GM20000 (cell line): Measurements from ENCODE around the gene CHD5.

Source experiments
- DNase-seq: peaks from one replicate; pipeline ENCODE4 v3.0.0; 2012; ENCODE audit warnings: low spot score
- CTCF ChIP-seq: IDR thresholded peaks from 2 replicates; pipeline ENCODE4 v1.5.1; 2012; ENCODE audit warnings: mild to moderate bottlenecking, control low read depth; ENCODE audit errors: extremely low read depth, missing control alignments

CHD5 gene

GRCh38 chr1:6207921-6208320 is 27.8 kb upstream of the CHD5 start:
- no peak for TF ChIP-seq CTCF
- DNase-seq = no peak

DNA sequence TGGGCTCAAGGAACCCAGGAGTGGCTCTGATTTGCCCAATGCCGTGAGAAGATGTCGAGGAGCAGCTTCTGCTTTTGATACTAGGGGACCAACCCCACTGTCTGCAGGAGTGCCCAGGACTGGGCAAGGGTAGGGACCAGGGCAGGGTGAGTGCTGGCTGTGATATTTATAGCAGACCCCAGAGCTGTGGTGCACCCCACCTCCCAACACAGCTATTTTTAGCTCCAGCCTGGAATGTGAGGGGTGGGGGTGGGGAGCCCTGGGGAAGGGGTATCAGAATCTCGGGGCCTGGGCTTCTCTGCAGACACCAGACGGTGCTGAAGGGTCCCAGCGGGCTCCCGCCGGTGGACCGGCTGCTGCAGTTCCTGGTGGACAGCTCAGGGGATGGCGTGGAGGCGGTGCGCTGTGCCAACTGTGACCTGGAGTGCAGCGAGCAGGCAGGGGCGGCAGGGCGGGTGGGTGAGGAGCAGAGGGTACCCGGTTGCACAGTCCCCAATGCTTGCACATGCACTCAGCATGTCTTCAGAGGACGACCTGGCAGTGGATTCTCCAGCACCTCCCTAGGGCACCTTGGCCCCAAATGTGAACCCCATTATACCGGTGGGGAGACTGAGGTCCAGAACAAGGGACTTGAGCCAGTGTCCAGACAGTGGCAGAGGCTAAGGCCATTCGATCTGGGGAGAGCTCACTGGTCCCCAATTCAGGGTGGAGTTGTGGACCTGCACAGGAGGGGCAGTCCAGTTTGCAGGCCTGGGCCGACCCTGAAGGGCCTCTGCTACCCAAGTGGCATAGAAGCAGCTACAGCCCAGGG is 27.2 kb upstream of the CHD5 start:
- no peak for DNase-seq
- TF ChIP-seq CTCF = no peak

GRCh38 chr1:6206520-6206855 is 26.4 kb upstream of the CHD5 start:
- TF ChIP-seq CTCF = no peak

GRCh38 chr1:6205849-6206519 is 25.9 kb upstream of the CHD5 start, which contains the start of gene RNF207:
TSS of gene RNF207 (plus strand) at chr1:6206119. CDS start at chr1:6206536, 417 bp downstream.
- DNase-seq = peak; percentile 94
- no peak for TF ChIP-seq CTCF

More at GRCh38 chr1:6206520-6206855, 26.4 kb upstream of the CHD5 start:
- no peak for DNase-seq

DNA sequence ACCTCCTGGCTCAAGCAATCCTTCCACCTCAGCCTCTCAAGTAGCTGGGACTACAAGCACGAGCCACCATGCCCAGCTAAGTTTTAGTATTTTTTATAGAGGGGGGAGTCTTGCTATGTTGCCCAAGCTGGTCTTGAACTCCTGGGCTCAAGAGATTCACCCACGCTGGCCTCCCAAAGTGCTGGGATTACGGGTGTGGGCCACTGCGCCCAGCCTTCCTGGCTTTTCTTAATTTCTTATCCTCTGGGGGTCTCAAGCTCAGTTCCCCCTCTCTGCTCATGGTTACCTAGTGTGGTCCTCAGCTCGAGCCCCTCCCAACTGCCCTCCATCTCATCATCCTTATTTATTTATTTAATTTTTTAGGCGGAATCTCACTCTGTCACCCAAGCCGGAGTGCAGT is 22.1 kb upstream of the CHD5 start:
- DNase-seq = no peak
- no peak for TF ChIP-seq CTCF

GRCh38 chr1:6200188-6200809 is 20.2 kb upstream of the CHD5 start:
- no peak for TF ChIP-seq CTCF
- no peak for DNase-seq
